Epithelial cell of prostate (primary cell): ENCODE results near the gene TMEM170B.

Source experiments
- DNase-seq: peaks from one replicate; pipeline ENCODE4 v3.0.0-alpha.2; 2011; ENCODE audit warnings: low read depth, low spot score
- H3K27ac ChIP-seq: fragments of 450-650 bp; 2 replicates; pipeline ENCODE4 v1.5.1; 2017; ENCODE audit warnings: mild to moderate bottlenecking

TMEM170B gene, protein sequence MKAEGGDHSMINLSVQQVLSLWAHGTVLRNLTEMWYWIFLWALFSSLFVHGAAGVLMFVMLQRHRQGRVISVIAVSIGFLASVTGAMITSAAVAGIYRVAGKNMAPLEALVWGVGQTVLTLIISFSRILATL

GRCh38 chr6:11537229-11538051 is at the start of gene TMEM170B:
TMEM170B (plus strand) TSS chr6:11537749; CDS start chr6:11538278, 529 bp downstream.
- H3K27ac ChIP-seq: no peak within 1 kb of the TSS
- no peak for DNase-seq

GRCh38 chr6:11490996-11491395 is 46.6 kb upstream of the TMEM170B start:
- DNase-seq: no peak
- H3K27ac ChIP-seq: no peak overlapping the region

DNA sequence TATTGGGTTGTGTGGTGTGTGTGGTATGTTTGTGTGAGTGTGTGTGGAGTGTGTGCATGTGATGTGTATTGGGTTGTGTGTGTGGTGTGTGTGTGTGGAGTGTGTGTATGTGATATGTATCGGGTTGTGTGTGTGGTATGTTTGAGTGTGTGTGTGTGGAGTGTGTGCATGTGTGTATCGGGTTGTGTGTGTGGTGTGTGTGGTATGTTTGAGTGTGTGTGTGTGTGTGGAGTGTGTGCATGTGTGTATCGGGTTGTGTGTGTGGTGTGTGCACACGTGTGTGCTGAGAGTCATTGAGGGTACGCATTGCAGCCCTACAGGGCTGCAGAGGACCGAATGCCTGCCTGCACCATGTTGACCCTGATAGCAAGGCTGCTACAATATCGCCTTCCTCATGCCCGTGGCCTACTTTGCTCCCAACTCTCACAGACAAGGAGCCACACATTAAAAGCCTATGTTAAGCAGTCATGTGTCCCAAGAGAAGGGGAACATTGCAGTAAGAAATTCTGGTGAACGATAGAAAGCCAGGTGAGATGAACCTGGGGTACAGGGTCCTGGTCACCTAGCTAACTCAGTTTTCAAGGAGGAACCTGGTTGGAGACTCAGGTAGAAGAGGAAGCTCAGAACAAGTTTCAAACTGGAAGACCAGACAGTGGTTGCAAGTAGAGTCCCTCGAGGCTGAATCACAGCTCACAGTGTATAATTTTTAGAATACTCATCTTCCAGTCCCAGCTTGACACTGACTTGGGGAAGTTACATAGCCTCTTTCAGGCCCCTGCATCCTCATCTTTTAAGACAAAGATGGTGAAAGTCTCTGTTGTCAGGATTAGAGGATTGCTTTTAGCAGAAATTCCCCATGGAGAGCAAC is 45.7 kb upstream of the TMEM170B start:
- no peak for DNase-seq

DNA sequence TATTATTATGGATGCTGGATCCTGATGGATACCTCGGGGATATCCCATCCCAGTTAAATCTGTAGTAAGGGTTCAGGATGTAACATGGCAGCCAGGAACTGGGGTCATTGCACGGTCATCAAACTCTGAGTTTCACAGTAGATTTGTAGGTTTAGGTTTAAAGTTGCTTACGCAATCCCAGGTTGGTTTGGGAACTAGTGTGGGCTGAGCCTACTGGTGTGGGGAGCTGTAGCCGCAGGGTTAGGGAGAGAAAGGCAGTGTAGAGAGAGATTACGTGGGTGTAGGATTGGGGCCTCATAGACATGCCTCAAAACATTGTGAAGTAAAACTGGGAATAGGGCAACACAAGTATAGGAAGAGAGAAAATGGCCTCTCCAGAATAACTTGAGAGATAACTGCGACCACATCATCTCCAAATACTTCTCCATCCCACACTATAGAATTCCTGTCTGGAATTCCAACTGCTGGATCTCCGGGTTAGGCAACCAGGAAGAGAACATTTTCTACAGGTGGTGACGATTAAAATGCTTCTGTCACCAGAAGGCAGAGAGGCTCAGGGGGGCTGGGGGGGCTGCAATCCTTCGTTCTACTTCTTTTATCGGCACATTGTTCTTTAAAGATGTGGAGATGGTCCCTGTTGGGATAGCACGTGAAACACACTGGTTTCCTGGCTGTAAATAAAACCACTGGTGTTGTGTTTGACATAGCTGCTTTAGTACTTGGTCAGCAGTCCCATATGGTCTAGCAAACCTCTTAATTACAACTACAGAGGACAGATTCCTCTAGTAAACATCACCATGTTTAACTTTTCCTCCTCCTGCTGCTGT is 44.9 kb upstream of the TMEM170B start:
- no peak for DNase-seq
- no peak overlapping the region for H3K27ac ChIP-seq

More for the DNA sequence above, 45.7 kb upstream of the TMEM170B start:
- H3K27ac ChIP-seq: no peak overlapping the region

- no peak for DNase-seq
Observed at GRCh38 chr6:11493974-11494373, 43.6 kb upstream of the TMEM170B start.

DNA sequence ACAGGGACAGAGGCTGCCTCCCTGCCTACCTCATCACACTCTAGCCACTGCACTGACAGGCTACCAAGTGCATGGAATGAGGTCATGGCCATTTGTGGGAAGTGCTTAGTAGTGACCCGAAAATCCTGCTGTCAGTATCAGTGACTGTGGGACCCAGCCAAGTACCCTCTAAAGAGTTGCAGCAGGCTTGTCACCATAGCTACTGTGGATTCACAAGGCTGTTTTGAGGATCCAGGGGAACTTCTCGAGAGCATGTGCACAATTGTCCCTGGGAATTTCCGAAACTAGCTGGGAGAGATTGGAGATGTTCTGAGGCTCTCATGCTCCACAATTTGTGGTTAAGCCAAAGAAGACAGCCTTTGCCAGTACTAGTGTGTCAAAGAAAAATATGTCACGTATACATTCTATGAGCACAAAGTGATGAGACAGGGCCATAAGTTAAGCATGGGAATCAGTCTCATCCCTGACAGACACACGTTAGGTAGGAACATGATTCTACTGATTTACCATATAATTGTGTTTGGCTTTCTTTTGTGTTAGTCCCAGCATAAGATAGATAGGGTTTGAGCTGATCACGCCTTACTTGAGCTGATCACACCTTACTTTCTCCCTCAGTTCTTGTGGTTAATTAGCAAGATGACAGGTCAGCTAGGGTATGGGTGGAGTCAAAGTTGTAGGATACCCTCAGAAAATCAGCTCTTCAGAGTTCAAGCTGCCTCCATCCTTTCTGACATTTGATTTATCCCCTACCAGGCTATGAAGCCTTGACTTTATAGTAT is 42.6 kb upstream of the TMEM170B start:
- no peak for DNase-seq
- H3K27ac ChIP-seq: no peak overlapping the region

More at GRCh38 chr6:11493974-11494373, 43.6 kb upstream of the TMEM170B start:
- no peak overlapping the region for H3K27ac ChIP-seq

- no peak for DNase-seq
- H3K27ac ChIP-seq: no peak overlapping the region
Observed at GRCh38 chr6:11495565-11496145, 41.9 kb upstream of the TMEM170B start.

DNA sequence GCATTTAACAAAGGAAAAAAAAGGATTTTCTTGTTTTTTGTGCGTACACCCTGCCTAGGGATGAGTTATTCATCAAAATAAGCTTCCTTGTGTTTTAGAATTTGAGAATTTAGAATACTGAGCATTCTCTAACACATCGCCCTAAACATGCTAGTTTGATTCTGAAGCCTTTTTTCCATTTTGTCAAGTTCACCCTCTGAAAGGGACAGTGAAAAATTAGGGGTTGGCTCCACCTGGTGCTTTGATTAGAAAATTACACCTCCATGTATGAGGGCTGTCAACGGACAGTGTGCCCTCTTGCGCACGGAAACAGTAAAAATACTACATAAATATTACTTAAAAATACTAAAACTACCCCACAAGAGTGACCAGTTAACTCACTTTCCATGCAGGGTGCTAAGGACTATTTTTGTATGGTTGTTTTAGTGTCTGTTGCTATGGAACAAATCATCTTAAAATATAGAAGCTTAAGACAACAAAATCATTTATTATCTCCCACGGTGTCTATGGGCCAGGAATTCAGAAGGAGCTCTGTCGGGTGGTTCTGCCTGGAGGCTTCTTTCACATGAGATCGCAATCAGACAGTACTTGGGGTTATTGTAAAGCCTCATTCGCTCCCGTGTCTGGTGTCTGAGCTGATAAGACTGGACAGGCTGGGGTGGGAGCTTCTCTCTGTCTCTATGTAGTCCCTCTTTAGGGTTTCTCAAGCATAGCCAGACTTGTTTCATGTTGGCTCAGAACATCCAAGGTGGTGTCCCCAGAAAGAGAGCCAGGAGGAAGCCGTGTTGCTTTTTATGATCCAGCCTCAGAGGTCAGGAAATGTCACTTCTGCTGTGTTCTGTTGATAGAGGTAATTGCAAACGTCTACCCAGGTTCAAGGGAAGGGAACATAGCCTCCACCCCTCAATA is 41.1 kb upstream of the TMEM170B start:
- no peak for DNase-seq
- no peak overlapping the region for H3K27ac ChIP-seq

GRCh38 chr6:11497107-11497506 is 40.4 kb upstream of the TMEM170B start:
- DNase-seq: no peak
- H3K27ac ChIP-seq: no peak overlapping the region

GRCh38 chr6:11497881-11498280 is 39.7 kb upstream of the TMEM170B start:
- DNase-seq: peak; percentile 27
- no peak overlapping the region for H3K27ac ChIP-seq

DNA sequence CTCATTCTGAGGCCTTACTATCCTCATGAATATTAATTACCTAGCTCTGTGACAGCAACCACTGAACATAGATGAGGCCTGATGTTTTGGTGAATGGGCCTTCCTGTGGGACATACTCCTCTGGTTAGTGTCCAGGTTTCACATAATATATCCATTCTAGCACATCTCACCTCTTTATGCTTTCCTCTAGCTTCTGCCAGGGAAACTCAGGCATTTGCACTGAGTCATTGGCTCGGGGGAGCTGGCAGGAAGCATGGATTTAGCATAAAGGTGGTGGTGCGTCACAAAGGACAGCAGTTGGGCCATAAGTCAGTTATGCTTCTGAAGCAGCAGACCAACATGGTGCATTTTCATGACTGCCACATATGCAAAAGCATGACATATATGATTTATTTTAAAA is 37.5 kb upstream of the TMEM170B start:
- DNase-seq: peak; percentile 29
- no peak overlapping the region for H3K27ac ChIP-seq

- no peak for DNase-seq
Observed at GRCh38 chr6:11509471-11509870, 28.1 kb upstream of the TMEM170B start.

GRCh38 chr6:11514672-11515071 is 22.9 kb upstream of the TMEM170B start:
- H3K27ac ChIP-seq: no peak overlapping the region
- DNase-seq: no peak

More at GRCh38 chr6:11509471-11509870, 28.1 kb upstream of the TMEM170B start:
- no peak overlapping the region for H3K27ac ChIP-seq

- H3K27ac ChIP-seq: no peak overlapping the region
Observed at GRCh38 chr6:11515763-11516162, 21.8 kb upstream of the TMEM170B start.

GRCh38 chr6:11522812-11523605 is 14.5 kb upstream of the TMEM170B start:
- no peak for DNase-seq

More at GRCh38 chr6:11515763-11516162, 21.8 kb upstream of the TMEM170B start:
- no peak for DNase-seq

DNA sequence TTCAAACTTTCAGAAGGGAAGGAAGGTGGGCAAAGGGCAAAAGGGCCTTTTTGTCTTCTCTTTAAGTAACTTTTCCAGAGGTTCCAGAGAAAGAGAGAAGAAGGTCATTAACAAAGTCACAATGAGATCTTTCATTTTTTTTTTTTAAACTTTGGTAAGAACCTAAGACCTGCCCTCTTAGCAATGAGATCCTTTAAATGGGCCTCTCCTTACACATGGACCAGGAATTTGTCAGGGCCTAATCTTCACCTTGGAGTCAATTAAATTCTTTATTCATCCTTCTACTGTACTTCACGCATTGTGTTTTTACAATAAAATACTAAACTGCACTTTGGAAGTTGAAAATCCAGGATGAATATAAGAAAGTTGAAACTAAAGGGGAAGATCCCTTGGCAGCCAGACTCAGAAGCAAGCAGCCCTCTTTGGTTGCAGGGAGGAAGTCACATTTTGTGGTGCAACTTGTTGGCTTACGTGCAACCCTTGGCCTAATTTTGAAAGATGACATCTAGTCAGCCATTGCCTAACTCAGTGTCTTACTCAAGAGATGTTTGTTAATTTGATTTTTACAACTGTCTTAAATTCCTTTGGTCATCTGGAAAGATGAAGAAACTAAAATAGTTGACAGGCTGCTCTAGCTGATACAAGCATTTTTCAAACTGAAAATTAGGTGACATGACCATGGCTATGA is 11.9 kb upstream of the TMEM170B start:
- no peak for DNase-seq
- H3K27ac ChIP-seq: no peak overlapping the region

More at GRCh38 chr6:11522812-11523605, 14.5 kb upstream of the TMEM170B start:
- H3K27ac ChIP-seq: no peak overlapping the region
